Type B pancreatic cell (in vitro differentiated cells): ENCODE results near the gene PDGFA. TPM values are rescaled to one million over a fixed set of nuclear protein-coding genes. Genes with fewer than 3 reads are reported as not detected.

ENCODE experiments used
- DNase-seq: peaks from one replicate; pipeline ENCODE4 v3.0.0; 2021; ENCODE audit warnings: mixed read lengths; ENCODE audit not compliant: unreplicated experiment; ENCODE audit errors: extremely low spot score
- H3K27ac Mint-ChIP-seq: 2 replicates; pipeline ENCODE4 v1.8.0; 2021; ENCODE audit warnings: mild to moderate bottlenecking, mixed read lengths
- H3K27me3 Mint-ChIP-seq: 2 replicates; pipeline ENCODE4 v1.8.0; 2021; ENCODE audit warnings: mixed read lengths
- H3K36me3 Mint-ChIP-seq: 2 replicates; pipeline ENCODE4 v1.8.0; 2021; ENCODE audit warnings: mixed read lengths
- H3K4me1 Mint-ChIP-seq: one replicate; pipeline ENCODE4 v1.8.0; 2021; ENCODE audit warnings: mixed read lengths; ENCODE audit not compliant: unreplicated experiment
- H3K4me3 Mint-ChIP-seq: 2 replicates; pipeline ENCODE4 v1.8.0; 2021; ENCODE audit warnings: mild to moderate bottlenecking, mixed read lengths
- H3K9me3 Mint-ChIP-seq: 2 replicates; pipeline ENCODE4 v1.8.0; 2021; ENCODE audit warnings: mixed read lengths
- CTCF ChIP-seq: fragments of 200-600 bp; sonication (generic); conservative IDR thresholded peaks from 2 replicates; pipeline ENCODE4 v1.5.0; 2021; ENCODE audit warnings: antibody characterized with exemption, mild to moderate bottlenecking
- total RNA-seq: library from RNA; stranded (reverse); gene quantifications from 2 replicates; pipeline ENCODE4 v1.2.1, GENCODE V29; 2021; ENCODE audit warnings: low replicate concordance

The PDGFA gene
- total RNA-seq, 1 donor from 2014 or later = 28.1 TPM

GRCh38 chr7:559396-559705 lies 39.7 kb upstream of the PDGFA start:
- H3K27me3 Mint-ChIP-seq = no peaks in the 10 kb centered on the region
- DNase-seq = no peak
- no peaks in the 10 kb centered on the region for H3K36me3 Mint-ChIP-seq
- no peak overlapping the region for H3K4me3 Mint-ChIP-seq
- no peak overlapping the region for H3K27ac Mint-ChIP-seq
- H3K4me1 Mint-ChIP-seq = peaks cover 6% of the 10 kb centered on the region
- TF ChIP-seq CTCF = no peak
- H3K9me3 Mint-ChIP-seq = no peaks in the 10 kb centered on the region

- H3K4me3 Mint-ChIP-seq = no peak overlapping the region
- peaks cover 3% of the 10 kb centered on the region for H3K4me1 Mint-ChIP-seq
- no peaks in the 10 kb centered on the region for H3K36me3 Mint-ChIP-seq
- no peak overlapping the region for H3K27ac Mint-ChIP-seq
- DNase-seq = no peak
- TF ChIP-seq CTCF = no peak
- H3K9me3 Mint-ChIP-seq = no peaks in the 10 kb centered on the region
- H3K27me3 Mint-ChIP-seq = no peaks in the 10 kb centered on the region
Measured at GRCh38 chr7:557558-557881, 37.9 kb upstream of the PDGFA start.

GRCh38 chr7:556837-557557 lies 37.4 kb upstream of the PDGFA start:
- H3K27ac Mint-ChIP-seq = no peak overlapping the region
- H3K36me3 Mint-ChIP-seq = no peaks in the 10 kb centered on the region
- no peaks in the 10 kb centered on the region for H3K4me1 Mint-ChIP-seq
- no peak for DNase-seq
- no peak for TF ChIP-seq CTCF
- H3K9me3 Mint-ChIP-seq = no peaks in the 10 kb centered on the region
- no peaks in the 10 kb centered on the region for H3K27me3 Mint-ChIP-seq
- no peak overlapping the region for H3K4me3 Mint-ChIP-seq

GRCh38 chr7:556291-556826 lies 36.7 kb upstream of the PDGFA start:
- H3K27ac Mint-ChIP-seq = no peak overlapping the region

GRCh38 chr7:555551-556160 lies 36.0 kb upstream of the PDGFA start:
- Mint-ChIP-seq H3K4me1 (no peaks in the 10 kb centered on the region), H3K4me3 (no peak overlapping the region), H3K27me3 (no peaks in the 10 kb centered on the region), H3K9me3 (no peaks in the 10 kb centered on the region), H3K27ac (no peak overlapping the region), H3K36me3 (no peaks in the 10 kb centered on the region)
- no peak for TF ChIP-seq CTCF
- no peak for DNase-seq

More at GRCh38 chr7:556291-556826, 36.7 kb upstream of the PDGFA start:
- no peak for DNase-seq
- Mint-ChIP-seq H3K36me3 (no peaks in the 10 kb centered on the region), H3K4me3 (no peak overlapping the region), H3K4me1 (no peaks in the 10 kb centered on the region), H3K9me3 (no peaks in the 10 kb centered on the region), H3K27me3 (no peaks in the 10 kb centered on the region)
- no peak for TF ChIP-seq CTCF
